ENCODE data around the gene EXOC6B.

EXOC6B gene

DNA sequence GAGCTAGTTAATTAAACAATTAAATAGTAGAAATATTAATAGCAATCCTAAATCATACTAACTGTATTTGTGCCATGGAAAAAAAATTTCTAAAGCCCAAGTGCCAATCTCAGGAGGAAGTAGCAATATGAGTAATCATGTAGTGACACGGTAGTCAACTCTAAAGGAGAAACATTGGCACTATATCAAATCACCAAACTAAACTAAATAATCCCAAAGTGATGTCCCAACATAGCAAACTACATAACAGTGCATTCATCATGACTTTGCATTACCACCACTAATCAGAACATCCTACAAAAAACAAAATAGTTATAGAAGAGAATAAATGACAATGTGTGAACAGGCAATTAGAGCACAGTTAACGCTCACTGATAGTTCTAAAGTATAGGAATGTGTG lies 195.1 kb downstream of the EXOC6B start:
- no peak for DNase-seq
- no peaks in the 10 kb centered on the region for H3K9me3 ChIP-seq (ENCODE audit: control insufficient read depth, low read length)
- no peak overlapping the region for H3K27ac ChIP-seq (ENCODE audit: insufficient read depth, low read length, poor library complexity, severe bottlenecking)
- H3K4me1 ChIP-seq (ENCODE audit: control insufficient read depth, insufficient read depth, low read length, poor library complexity, severe bottlenecking), result no peaks in the 10 kb centered on the region
- H3K27me3 ChIP-seq (replicated peaks; ENCODE audit: control insufficient read depth, insufficient read depth, low read length, poor library complexity, severe bottlenecking), result no peaks in the 10 kb centered on the region
- H3K36me3 ChIP-seq (ENCODE audit: control insufficient read depth, insufficient read depth, low read length), result no peaks in the 10 kb centered on the region
- H3K4me3 ChIP-seq (ENCODE audit: insufficient read depth, low read depth, low read length, poor library complexity, severe bottlenecking), result no peak overlapping the region

DNA sequence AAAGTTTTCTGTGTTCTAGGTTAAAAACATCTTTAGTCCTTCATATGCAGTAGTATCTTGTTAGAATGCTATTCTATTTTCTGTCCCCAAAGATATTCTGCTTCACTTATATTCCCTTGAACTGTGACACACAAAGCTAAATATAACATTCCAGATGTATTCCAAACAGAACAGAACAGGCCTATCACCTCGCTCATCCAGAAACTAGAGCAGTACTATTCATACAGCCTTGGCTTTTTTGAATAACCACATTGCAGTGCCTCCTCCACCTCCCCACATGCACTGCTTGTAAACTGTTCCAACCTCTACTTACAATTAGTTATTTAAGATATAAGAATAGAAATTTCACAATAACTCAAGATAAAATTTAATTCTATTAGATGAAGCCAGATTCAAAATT lies 196.8 kb downstream of the EXOC6B start:
- Histone ChIP-seq H3K36me3 (ENCODE audit: control insufficient read depth, insufficient read depth, low read length) (no peaks in the 10 kb centered on the region), H3K27ac (ENCODE audit: insufficient read depth, low read length, poor library complexity, severe bottlenecking) (no peak overlapping the region), H3K4me1 (ENCODE audit: control insufficient read depth, insufficient read depth, low read length, poor library complexity, severe bottlenecking) (no peaks in the 10 kb centered on the region), H3K9me3 (ENCODE audit: control insufficient read depth, low read length) (no peaks in the 10 kb centered on the region), H3K27me3 (replicated peaks; ENCODE audit: control insufficient read depth, insufficient read depth, low read length, poor library complexity, severe bottlenecking) (no peaks in the 10 kb centered on the region), H3K4me3 (ENCODE audit: insufficient read depth, low read depth, low read length, poor library complexity, severe bottlenecking) (no peak overlapping the region)
- DNase-seq, result no peak

DNA sequence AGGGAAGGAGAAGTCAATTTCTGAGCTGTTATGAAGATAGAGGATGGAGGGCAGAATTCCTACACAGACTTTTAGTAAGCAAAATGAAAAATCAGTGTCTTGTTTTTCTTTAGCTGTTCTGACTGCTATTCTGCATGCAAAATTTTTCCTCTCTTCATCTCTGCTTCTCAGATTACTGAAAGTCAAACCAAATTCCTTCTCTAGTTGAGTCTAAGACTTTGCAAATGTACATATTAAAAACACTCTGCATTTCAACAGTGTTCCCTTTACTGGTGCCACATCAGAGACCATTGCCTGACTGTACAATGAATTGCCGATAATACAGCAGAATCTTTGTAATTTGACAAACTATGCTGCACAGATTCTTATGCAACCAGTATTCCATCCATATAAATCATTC lies 198.8 kb downstream of the EXOC6B start:
- Histone ChIP-seq H3K27ac (ENCODE audit: insufficient read depth, low read length, poor library complexity, severe bottlenecking) (no peak overlapping the region), H3K9me3 (ENCODE audit: control insufficient read depth, low read length) (no peaks in the 10 kb centered on the region), H3K36me3 (ENCODE audit: control insufficient read depth, insufficient read depth, low read length) (no peaks in the 10 kb centered on the region), H3K27me3 (replicated peaks; ENCODE audit: control insufficient read depth, insufficient read depth, low read length, poor library complexity, severe bottlenecking) (no peaks in the 10 kb centered on the region), H3K4me3 (ENCODE audit: insufficient read depth, low read depth, low read length, poor library complexity, severe bottlenecking) (no peak overlapping the region), H3K4me1 (ENCODE audit: control insufficient read depth, insufficient read depth, low read length, poor library complexity, severe bottlenecking) (no peaks in the 10 kb centered on the region)
- no peak for DNase-seq

DNA sequence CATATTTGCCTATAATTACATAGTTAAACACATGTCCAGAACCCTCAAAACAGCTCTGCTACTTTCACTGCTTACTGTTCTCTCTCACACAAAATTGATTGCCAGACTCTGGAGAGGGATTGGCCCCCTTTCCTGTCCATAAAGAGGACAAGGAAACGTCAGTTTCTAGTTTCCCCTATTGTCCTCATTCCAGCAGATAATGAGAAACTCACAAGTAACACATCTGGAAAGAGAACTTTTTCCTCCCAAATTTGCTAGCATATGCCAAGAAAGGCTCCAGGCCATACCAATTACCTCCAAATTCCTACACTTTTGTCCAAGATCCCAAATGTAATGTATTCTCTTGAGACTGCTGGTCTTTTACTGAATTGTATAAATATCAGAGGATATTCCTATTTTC lies 200.5 kb downstream of the EXOC6B start:
- Histone ChIP-seq H3K4me1 (ENCODE audit: control insufficient read depth, insufficient read depth, low read length, poor library complexity, severe bottlenecking) (no peaks in the 10 kb centered on the region), H3K36me3 (ENCODE audit: control insufficient read depth, insufficient read depth, low read length) (no peaks in the 10 kb centered on the region), H3K4me3 (ENCODE audit: insufficient read depth, low read depth, low read length, poor library complexity, severe bottlenecking) (no peak overlapping the region), H3K27me3 (replicated peaks; ENCODE audit: control insufficient read depth, insufficient read depth, low read length, poor library complexity, severe bottlenecking) (no peaks in the 10 kb centered on the region), H3K9me3 (ENCODE audit: control insufficient read depth, low read length) (no peaks in the 10 kb centered on the region), H3K27ac (ENCODE audit: insufficient read depth, low read length, poor library complexity, severe bottlenecking) (no peak overlapping the region)
- no peak for DNase-seq

DNA sequence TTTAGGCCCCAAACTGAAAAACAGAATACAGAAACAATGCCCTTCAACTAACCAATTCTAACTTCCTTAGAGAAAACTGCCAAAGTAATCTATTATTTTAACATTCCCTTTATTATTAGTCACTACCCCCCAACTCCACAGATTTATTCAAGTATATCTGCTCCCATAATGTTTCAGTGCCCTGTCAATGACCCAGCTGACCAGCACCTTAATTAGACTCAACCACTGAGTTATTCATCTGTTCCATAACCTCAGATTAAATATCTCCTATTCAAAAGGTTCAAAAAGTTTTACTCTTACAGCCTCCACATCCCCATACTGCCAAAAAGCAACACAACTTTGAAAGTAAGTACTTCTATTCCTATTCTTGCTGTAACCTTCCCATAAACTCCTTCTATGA lies 202.4 kb downstream of the EXOC6B start:
- Histone ChIP-seq H3K4me3 (ENCODE audit: insufficient read depth, low read depth, low read length, poor library complexity, severe bottlenecking) (no peak overlapping the region), H3K9me3 (ENCODE audit: control insufficient read depth, low read length) (no peaks in the 10 kb centered on the region), H3K27ac (ENCODE audit: insufficient read depth, low read length, poor library complexity, severe bottlenecking) (no peak overlapping the region), H3K4me1 (ENCODE audit: control insufficient read depth, insufficient read depth, low read length, poor library complexity, severe bottlenecking) (no peaks in the 10 kb centered on the region), H3K36me3 (ENCODE audit: control insufficient read depth, insufficient read depth, low read length) (no peaks in the 10 kb centered on the region), H3K27me3 (replicated peaks; ENCODE audit: control insufficient read depth, insufficient read depth, low read length, poor library complexity, severe bottlenecking) (no peaks in the 10 kb centered on the region)
- DNase-seq, result no peak

DNA sequence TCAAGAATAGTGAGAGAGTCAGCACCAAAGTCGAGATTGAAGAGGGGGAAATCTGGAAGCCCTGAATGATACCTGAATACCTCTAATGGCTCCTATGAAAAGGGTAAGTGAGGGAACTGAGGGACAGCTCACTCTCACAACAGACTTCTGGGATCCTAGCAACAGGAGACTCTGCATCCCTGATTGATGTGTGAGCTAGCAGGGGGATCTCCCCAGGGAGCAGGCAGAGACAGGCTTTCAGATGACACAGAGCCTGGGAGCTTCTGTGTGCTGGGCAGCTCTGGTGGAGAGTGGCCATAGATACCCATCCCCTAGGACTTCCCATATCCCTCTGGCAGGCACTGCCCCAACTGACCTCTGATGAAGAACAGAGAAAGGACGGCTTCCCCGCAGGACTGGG lies 206.2 kb downstream of the EXOC6B start:
- Histone ChIP-seq H3K4me3 (ENCODE audit: insufficient read depth, low read depth, low read length, poor library complexity, severe bottlenecking) (no peak overlapping the region), H3K36me3 (ENCODE audit: control insufficient read depth, insufficient read depth, low read length) (no peaks in the 10 kb centered on the region)

DNA sequence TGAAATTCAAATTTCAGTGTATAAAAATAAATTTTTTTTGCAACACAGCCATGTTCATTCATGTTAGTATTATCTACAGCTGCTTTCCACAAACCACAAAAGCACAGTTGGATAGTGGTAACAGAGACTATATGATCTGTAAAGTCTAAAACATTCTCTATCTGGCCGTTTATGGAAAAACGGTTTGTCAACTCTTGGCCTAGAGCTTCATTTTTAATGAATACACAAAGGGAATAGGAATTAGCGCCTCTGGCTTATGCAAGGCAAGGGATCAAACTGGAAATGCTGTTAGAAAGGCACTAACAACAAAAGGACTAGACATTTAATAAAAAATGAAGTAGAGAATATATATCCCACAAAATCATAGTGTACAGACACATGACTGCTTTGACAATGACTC lies 211.9 kb downstream of the EXOC6B start:
- no peaks in the 10 kb centered on the region for H3K4me1 ChIP-seq (ENCODE audit: control insufficient read depth, insufficient read depth, low read length, poor library complexity, severe bottlenecking)
- no peaks in the 10 kb centered on the region for H3K27me3 ChIP-seq (replicated peaks; ENCODE audit: control insufficient read depth, insufficient read depth, low read length, poor library complexity, severe bottlenecking)
- H3K9me3 ChIP-seq (ENCODE audit: control insufficient read depth, low read length), result no peaks in the 10 kb centered on the region
- H3K36me3 ChIP-seq (ENCODE audit: control insufficient read depth, insufficient read depth, low read length), result no peaks in the 10 kb centered on the region
- no peak overlapping the region for H3K4me3 ChIP-seq (ENCODE audit: insufficient read depth, low read depth, low read length, poor library complexity, severe bottlenecking)
- DNase-seq, result no peak
- H3K27ac ChIP-seq (ENCODE audit: insufficient read depth, low read length, poor library complexity, severe bottlenecking), result no peak overlapping the region

More for the DNA sequence above, 206.2 kb downstream of the EXOC6B start:
- DNase-seq, result no peak
- Histone ChIP-seq H3K27me3 (replicated peaks; ENCODE audit: control insufficient read depth, insufficient read depth, low read length, poor library complexity, severe bottlenecking) (no peaks in the 10 kb centered on the region), H3K4me1 (ENCODE audit: control insufficient read depth, insufficient read depth, low read length, poor library complexity, severe bottlenecking) (no peaks in the 10 kb centered on the region), H3K9me3 (ENCODE audit: control insufficient read depth, low read length) (no peaks in the 10 kb centered on the region), H3K27ac (ENCODE audit: insufficient read depth, low read length, poor library complexity, severe bottlenecking) (no peak overlapping the region)

DNA sequence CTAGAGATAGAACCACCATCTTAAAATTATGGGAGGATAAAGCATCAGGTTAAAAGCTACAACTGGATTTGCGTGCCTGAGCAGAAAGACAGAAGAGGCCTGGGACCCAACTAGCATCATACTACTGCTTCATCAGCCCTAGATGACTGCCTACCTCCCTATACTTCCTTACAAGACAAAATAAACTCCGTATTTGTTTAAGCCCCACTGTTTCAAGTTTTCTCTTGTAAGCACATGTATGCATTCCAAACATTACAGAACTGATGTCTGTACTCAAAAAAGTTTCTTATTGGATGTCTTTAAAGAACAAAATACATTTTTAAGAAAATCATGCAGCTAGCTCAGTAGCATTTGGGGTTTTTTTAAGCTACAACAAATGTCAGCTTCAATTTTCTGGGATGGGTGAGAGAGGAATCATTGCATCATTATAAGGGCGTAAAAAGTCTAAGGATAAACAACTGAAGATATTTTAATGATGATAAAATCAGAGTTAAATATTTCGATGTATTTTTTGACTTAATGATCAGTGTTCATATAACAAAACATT lies 213.1 kb downstream of the EXOC6B start:
- no peak overlapping the region for H3K27ac ChIP-seq (ENCODE audit: insufficient read depth, low read length, poor library complexity, severe bottlenecking)
- H3K27me3 ChIP-seq (replicated peaks; ENCODE audit: control insufficient read depth, insufficient read depth, low read length, poor library complexity, severe bottlenecking), result no peaks in the 10 kb centered on the region

DNA sequence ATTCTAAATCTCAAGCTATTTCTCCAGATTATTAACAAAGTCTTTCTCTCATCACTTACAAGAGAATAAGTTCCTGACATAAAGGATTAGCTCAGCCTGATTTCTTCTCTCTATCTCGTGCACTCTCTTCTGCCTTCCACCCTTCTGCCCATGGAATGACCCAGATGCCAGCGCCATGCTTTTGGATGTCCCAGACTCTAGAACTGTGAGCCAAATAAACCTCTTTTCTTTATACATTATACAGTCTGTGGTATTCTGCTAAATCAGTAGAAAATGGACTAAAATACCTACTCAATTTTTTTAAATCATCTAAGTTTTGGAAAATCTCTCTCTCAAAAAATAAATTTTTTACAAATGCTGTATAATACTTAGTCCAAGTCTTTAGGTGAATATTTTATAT lies 218.6 kb downstream of the EXOC6B start:
- H3K4me3 ChIP-seq (ENCODE audit: insufficient read depth, low read depth, low read length, poor library complexity, severe bottlenecking), result no peak overlapping the region
- no peak overlapping the region for H3K27ac ChIP-seq (ENCODE audit: insufficient read depth, low read length, poor library complexity, severe bottlenecking)
- no peaks in the 10 kb centered on the region for H3K27me3 ChIP-seq (replicated peaks; ENCODE audit: control insufficient read depth, insufficient read depth, low read length, poor library complexity, severe bottlenecking)
- no peak for DNase-seq
- H3K4me1 ChIP-seq (ENCODE audit: control insufficient read depth, insufficient read depth, low read length, poor library complexity, severe bottlenecking), result no peaks in the 10 kb centered on the region
- H3K9me3 ChIP-seq (ENCODE audit: control insufficient read depth, low read length), result no peaks in the 10 kb centered on the region
- H3K36me3 ChIP-seq (ENCODE audit: control insufficient read depth, insufficient read depth, low read length), result no peaks in the 10 kb centered on the region

More for the DNA sequence above, 213.1 kb downstream of the EXOC6B start:
- no peak for DNase-seq
- H3K9me3 ChIP-seq (ENCODE audit: control insufficient read depth, low read length), result no peaks in the 10 kb centered on the region
- H3K4me3 ChIP-seq (ENCODE audit: insufficient read depth, low read depth, low read length, poor library complexity, severe bottlenecking), result no peak overlapping the region
- H3K36me3 ChIP-seq (ENCODE audit: control insufficient read depth, insufficient read depth, low read length), result no peaks in the 10 kb centered on the region
- no peaks in the 10 kb centered on the region for H3K4me1 ChIP-seq (ENCODE audit: control insufficient read depth, insufficient read depth, low read length, poor library complexity, severe bottlenecking)

DNA sequence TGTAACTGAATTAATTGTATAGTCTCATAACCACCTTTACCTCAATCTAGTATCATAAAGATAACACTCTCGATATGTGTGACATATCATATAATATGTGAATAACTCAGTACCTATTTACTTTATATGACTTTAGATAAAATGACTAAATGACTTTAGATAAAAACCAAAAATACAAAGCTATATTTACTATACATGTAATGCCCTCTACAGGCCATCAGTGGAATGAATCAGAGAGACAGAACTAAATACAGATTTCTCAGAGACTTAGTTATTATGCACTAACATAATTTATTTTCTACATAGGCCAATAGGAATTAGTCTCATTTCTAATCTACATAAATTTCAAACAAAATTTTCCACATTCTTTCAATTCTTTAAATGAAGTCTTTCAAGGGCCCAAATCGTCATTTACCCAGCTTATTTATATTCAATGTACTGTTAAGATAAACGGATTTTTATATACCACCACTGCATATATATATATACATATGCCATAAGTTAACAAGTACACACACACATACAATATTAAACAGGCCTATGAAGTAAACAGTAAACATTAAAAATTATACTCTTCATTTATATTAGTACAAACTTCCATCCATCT lies 219.9 kb downstream of the EXOC6B start:
- H3K4me3 ChIP-seq (ENCODE audit: insufficient read depth, low read depth, low read length, poor library complexity, severe bottlenecking), result no peak overlapping the region
- no peak for DNase-seq
- H3K27me3 ChIP-seq (replicated peaks; ENCODE audit: control insufficient read depth, insufficient read depth, low read length, poor library complexity, severe bottlenecking), result no peaks in the 10 kb centered on the region

More for the DNA sequence above, 219.9 kb downstream of the EXOC6B start:
- no peaks in the 10 kb centered on the region for H3K36me3 ChIP-seq (ENCODE audit: control insufficient read depth, insufficient read depth, low read length)
- no peaks in the 10 kb centered on the region for H3K4me1 ChIP-seq (ENCODE audit: control insufficient read depth, insufficient read depth, low read length, poor library complexity, severe bottlenecking)
- H3K27ac ChIP-seq (ENCODE audit: insufficient read depth, low read length, poor library complexity, severe bottlenecking), result no peak overlapping the region
- no peaks in the 10 kb centered on the region for H3K9me3 ChIP-seq (ENCODE audit: control insufficient read depth, low read length)

All from effector memory CD4-positive, alpha-beta T cell (primary cell).